Erythroblast (primary cell): ENCODE data around the gene CCR8.

Source experiments
- GATA1 ChIP-seq: IDR thresholded peaks from 2 replicates; pipeline ENCODE4 v1.6.1; 2011; ENCODE audit warnings: low read depth, mild to moderate bottlenecking, control low read depth, low read length, moderate library complexity
- POLR2A ChIP-seq: IDR thresholded peaks from 2 replicates; pipeline ENCODE4 v1.6.1; 2011; ENCODE audit warnings: mild to moderate bottlenecking, low read length

GRCh38 chr3:39372833-39373232 is 43.3 kb downstream of the CCR8 start:
- no peak for TF ChIP-seq POLR2A
- TF ChIP-seq GATA1 = no peak
